Progenitor cell of endocrine pancreas (in vitro differentiated cells): ENCODE data around the gene DOP1B. TPM values are rescaled to one million over a fixed set of nuclear protein-coding genes. Genes with fewer than 3 reads are reported as not detected.

ENCODE experiments used
- DNase-seq: peaks from one replicate; pipeline ENCODE4 v3.0.0; 2021; ENCODE audit warnings: low spot score; ENCODE audit not compliant: unreplicated experiment
- H3K27ac Mint-ChIP-seq: 2 replicates; pipeline ENCODE4 v1.8.0; 2021; ENCODE audit warnings: mild to moderate bottlenecking, moderate library complexity, mixed read lengths
- H3K27me3 Mint-ChIP-seq: 2 replicates; pipeline ENCODE4 v1.8.0; 2021; ENCODE audit warnings: mixed read lengths
- H3K36me3 Mint-ChIP-seq: 2 replicates; pipeline ENCODE4 v1.8.0; 2022; ENCODE audit warnings: mixed read lengths; ENCODE audit not compliant: insufficient read depth
- H3K4me1 Mint-ChIP-seq: 2 replicates; pipeline ENCODE4 v1.8.0; 2021; ENCODE audit warnings: low read depth, mixed read lengths
- H3K4me3 Mint-ChIP-seq: 2 replicates; pipeline ENCODE4 v1.8.0; 2021; ENCODE audit warnings: low read depth, mild to moderate bottlenecking, moderate library complexity, mixed read lengths
- H3K9me3 Mint-ChIP-seq: 2 replicates; pipeline ENCODE4 v1.8.0; 2021; ENCODE audit warnings: low read depth, mixed read lengths
- CTCF ChIP-seq: fragments of 200-600 bp; sonication (generic); IDR thresholded peaks from one replicate; pipeline ENCODE4 v1.5.0; 2021; ENCODE audit warnings: antibody characterized with exemption, mild to moderate bottlenecking; ENCODE audit not compliant: unreplicated experiment
- total RNA-seq: library from RNA; stranded (reverse); gene quantifications from 2 replicates; pipeline ENCODE4 v1.2.1, GENCODE V29; 2021

The DOP1B gene
- total RNA-seq, 1 donor from 2014 or later: 57.4 TPM

GRCh38 chr21:36170823-36171222 is 14.2 kb downstream of the DOP1B start:
- Mint-ChIP-seq H3K4me3 (no peak overlapping the region), H3K27ac (no peak overlapping the region), H3K9me3 (no peaks in the 10 kb centered on the region), H3K27me3 (no peaks in the 10 kb centered on the region), H3K36me3 (peaks cover 24% of the 10 kb centered on the region), H3K4me1 (no peaks in the 10 kb centered on the region)
- TF ChIP-seq CTCF: no peak
- DNase-seq: no peak

- Mint-ChIP-seq H3K36me3 (peaks cover 23% of the 10 kb centered on the region), H3K4me1 (no peaks in the 10 kb centered on the region), H3K4me3 (no peak overlapping the region), H3K27ac (no peak overlapping the region), H3K9me3 (no peaks in the 10 kb centered on the region), H3K27me3 (no peaks in the 10 kb centered on the region)
- DNase-seq: no peak
- no peak for TF ChIP-seq CTCF
Measured at GRCh38 chr21:36171336-36171735, 14.7 kb downstream of the DOP1B start.

DNA sequence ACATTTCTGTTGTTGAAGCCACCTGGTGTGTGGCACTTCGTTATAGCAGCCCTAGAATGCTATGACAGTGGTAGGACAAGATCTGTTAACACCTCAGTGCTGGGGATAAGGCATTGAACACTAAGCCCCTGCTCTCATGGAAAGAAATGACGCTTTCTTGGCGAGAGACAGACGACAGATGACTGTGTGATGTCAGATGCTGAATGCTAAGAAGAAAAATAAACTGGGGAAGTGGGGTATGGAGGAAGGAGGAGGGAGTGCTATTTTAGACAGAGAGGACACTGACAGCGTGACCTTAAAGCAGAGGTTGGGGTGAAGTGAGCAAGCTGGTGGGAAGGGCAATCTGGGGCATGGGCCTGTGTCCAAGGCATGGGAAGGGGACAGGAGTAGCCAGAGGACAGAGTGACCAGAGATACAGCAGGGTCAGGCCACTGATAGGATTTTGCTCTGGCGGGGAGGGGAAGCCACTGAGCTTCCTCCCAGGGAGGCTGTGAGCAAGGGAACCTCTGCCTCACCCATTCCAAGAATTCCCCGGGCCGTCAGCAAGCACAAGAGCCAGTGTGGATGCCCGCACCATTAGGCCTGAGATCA is 15.2 kb downstream of the DOP1B start:
- Mint-ChIP-seq H3K4me3 (no peak overlapping the region), H3K9me3 (no peaks in the 10 kb centered on the region), H3K27ac (peak overlapping the region; percentile 70), H3K4me1 (no peaks in the 10 kb centered on the region), H3K36me3 (peaks cover 21% of the 10 kb centered on the region), H3K27me3 (no peaks in the 10 kb centered on the region)
- DNase-seq: no peak
- no peak for TF ChIP-seq CTCF

GRCh38 chr21:36174780-36175179 is 18.2 kb downstream of the DOP1B start:
- no peak overlapping the region for H3K4me3 Mint-ChIP-seq
- peaks cover 6% of the 10 kb centered on the region for H3K9me3 Mint-ChIP-seq

GRCh38 chr21:36175771-36176565 is 19.3 kb downstream of the DOP1B start:
- H3K27ac Mint-ChIP-seq: peak overlapping the region; percentile 49
- DNase-seq: no peak
- peaks cover 6% of the 10 kb centered on the region for H3K9me3 Mint-ChIP-seq
- peaks cover 17% of the 10 kb centered on the region for H3K36me3 Mint-ChIP-seq
- no peak overlapping the region for H3K4me3 Mint-ChIP-seq
- no peak for TF ChIP-seq CTCF
- H3K27me3 Mint-ChIP-seq: no peaks in the 10 kb centered on the region
- no peaks in the 10 kb centered on the region for H3K4me1 Mint-ChIP-seq

More at GRCh38 chr21:36174780-36175179, 18.2 kb downstream of the DOP1B start:
- TF ChIP-seq CTCF: no peak
- H3K27me3 Mint-ChIP-seq: no peaks in the 10 kb centered on the region
- DNase-seq: no peak
- no peaks in the 10 kb centered on the region for H3K4me1 Mint-ChIP-seq
- H3K36me3 Mint-ChIP-seq: peaks cover 17% of the 10 kb centered on the region
- H3K27ac Mint-ChIP-seq: no peak overlapping the region
